ENCODE measurements around the gene CPM.

The CPM gene

GRCh38 chr12:68956466-68956865 lies 23.5 kb upstream of the CPM start:
- DNase-seq (ENCODE audit: low spot score), result no peak

GRCh38 chr12:68954811-68955210 lies 21.8 kb upstream of the CPM start:
- no peak for DNase-seq (ENCODE audit: low spot score)

- DNase-seq (ENCODE audit: low spot score), result no peak
Observed at GRCh38 chr12:68953536-68953935, 20.6 kb upstream of the CPM start.

- DNase-seq (ENCODE audit: low spot score), result no peak
Observed at GRCh38 chr12:68951652-68952051, 18.7 kb upstream of the CPM start.

GRCh38 chr12:68950511-68950910 lies 17.5 kb upstream of the CPM start:
- no peak for DNase-seq (ENCODE audit: low spot score)

GRCh38 chr12:68945255-68945654 lies 12.3 kb upstream of the CPM start:
- no peak for DNase-seq (ENCODE audit: low spot score)

- DNase-seq (ENCODE audit: low spot score), result no peak
Observed at GRCh38 chr12:68944296-68945076, 11.5 kb upstream of the CPM start.

- DNase-seq (ENCODE audit: low spot score), result no peak
Observed at GRCh38 chr12:68943848-68944247, 10.9 kb upstream of the CPM start.

GRCh38 chr12:68940731-68941130 lies 7.8 kb upstream of the CPM start:
- no peak for DNase-seq (ENCODE audit: low spot score)

- DNase-seq (ENCODE audit: low spot score), result no peak
Observed at GRCh38 chr12:68939505-68939904, 6.5 kb upstream of the CPM start.

- DNase-seq (ENCODE audit: low spot score), result no peak
Observed at GRCh38 chr12:68934392-68934791, 1.4 kb upstream of the CPM start.

GRCh38 chr12:68932128-68932960 lies 627 bp downstream of the CPM start:
- peak; percentile 72 for DNase-seq (ENCODE audit: low spot score)

GRCh38 chr12:68930178-68930577 lies 2.8 kb downstream of the CPM start:
- no peak for DNase-seq (ENCODE audit: low spot score)

GRCh38 chr12:68924546-68924945 lies 8.4 kb downstream of the CPM start:
- DNase-seq (ENCODE audit: low spot score), result no peak

- no peak for DNase-seq (ENCODE audit: low spot score)
Observed at GRCh38 chr12:68919581-68920239, 13.3 kb downstream of the CPM start.

GRCh38 chr12:68918960-68919359 lies 14.0 kb downstream of the CPM start:
- no peak for DNase-seq (ENCODE audit: low spot score)

- DNase-seq (ENCODE audit: low spot score), result no peak
Observed at GRCh38 chr12:68915055-68915454, 17.9 kb downstream of the CPM start.

GRCh38 chr12:68913682-68914081 lies 19.3 kb downstream of the CPM start:
- DNase-seq (ENCODE audit: low spot score), result no peak

- DNase-seq (ENCODE audit: low spot score), result no peak
Observed at GRCh38 chr12:68912916-68913315, 20.1 kb downstream of the CPM start.

GRCh38 chr12:68911197-68911718 lies 21.7 kb downstream of the CPM start:
- no peak for DNase-seq (ENCODE audit: low spot score)

- DNase-seq (ENCODE audit: low spot score), result no peak
Observed at GRCh38 chr12:68910128-68910527, 22.8 kb downstream of the CPM start.

- no peak for DNase-seq (ENCODE audit: low spot score)
Observed at GRCh38 chr12:68908076-68908475, 24.9 kb downstream of the CPM start.

GRCh38 chr12:68905733-68906132 lies 27.2 kb downstream of the CPM start:
- no peak for DNase-seq (ENCODE audit: low spot score)

All from NAMALWA (cell line).